ENCODE results near the gene KRT7.

The KRT7 gene

GRCh38 chr12:52203079-52203921, 29.7 kb upstream of the KRT7 start:
- Histone ChIP-seq H3K79me2 (ENCODE audit: low read length) (no peaks in the 10 kb centered on the region), H3K27ac (ENCODE audit: low read length) (no peak overlapping the region), H4K20me1 (ENCODE audit: insufficient read depth, low read length) (no peaks in the 10 kb centered on the region), H3K36me3 (replicated peaks; ENCODE audit: low read depth, low read length) (no peaks in the 10 kb centered on the region), H3K27me3 (ENCODE audit: low read depth, low read length) (peaks cover 33% of the 10 kb centered on the region), H3K4me2 (ENCODE audit: low read length) (no peak overlapping the region), H3K9ac (ENCODE audit: low read length) (no peak overlapping the region), H2AFZ (ENCODE audit: low read depth, low read length) (no peak overlapping the region), H3K9me3 (ENCODE audit: insufficient read depth, low read length) (no peaks in the 10 kb centered on the region), H3K4me1 (ENCODE audit: low read length) (no peaks in the 10 kb centered on the region), H3K4me3 (ENCODE audit: low read length) (no peak overlapping the region)
- no peak for TF ChIP-seq CTCF (IDR thresholded peaks at IDR 0.05; ENCODE audit: low read depth, low read length)

GRCh38 chr12:52204095-52204930, 28.7 kb upstream of the KRT7 start:
- no peak for TF ChIP-seq CTCF (IDR thresholded peaks at IDR 0.05; ENCODE audit: low read depth, low read length)
- TF ChIP-seq EZH2phosphoT487 (IDR thresholded peaks at IDR 0.05; ENCODE audit: low read depth), result no peak
- Histone ChIP-seq H3K79me2 (ENCODE audit: low read length) (no peaks in the 10 kb centered on the region), H3K27ac (ENCODE audit: low read length) (no peak overlapping the region), H3K9ac (ENCODE audit: low read length) (no peak overlapping the region), H3K4me2 (ENCODE audit: low read length) (no peak overlapping the region), H4K20me1 (ENCODE audit: insufficient read depth, low read length) (no peaks in the 10 kb centered on the region), H3K36me3 (replicated peaks; ENCODE audit: low read depth, low read length) (no peaks in the 10 kb centered on the region), H3K27me3 (ENCODE audit: low read depth, low read length) (peaks cover 43% of the 10 kb centered on the region), H3K9me3 (ENCODE audit: insufficient read depth, low read length) (no peaks in the 10 kb centered on the region), H3K4me3 (ENCODE audit: low read length) (no peak overlapping the region), H2AFZ (ENCODE audit: low read depth, low read length) (no peak overlapping the region), H3K4me1 (ENCODE audit: low read length) (no peaks in the 10 kb centered on the region)

- Histone ChIP-seq H3K27ac (ENCODE audit: low read length) (no peak overlapping the region), H3K27me3 (ENCODE audit: low read depth, low read length) (peaks cover 49% of the 10 kb centered on the region), H2AFZ (ENCODE audit: low read depth, low read length) (no peak overlapping the region), H3K4me1 (ENCODE audit: low read length) (no peaks in the 10 kb centered on the region), H3K9me3 (ENCODE audit: insufficient read depth, low read length) (no peaks in the 10 kb centered on the region), H3K36me3 (replicated peaks; ENCODE audit: low read depth, low read length) (no peaks in the 10 kb centered on the region), H3K4me3 (ENCODE audit: low read length) (no peak overlapping the region), H3K4me2 (ENCODE audit: low read length) (no peak overlapping the region), H3K79me2 (ENCODE audit: low read length) (no peaks in the 10 kb centered on the region), H3K9ac (ENCODE audit: low read length) (no peak overlapping the region), H4K20me1 (ENCODE audit: insufficient read depth, low read length) (no peaks in the 10 kb centered on the region)
- TF ChIP-seq EZH2phosphoT487 (IDR thresholded peaks at IDR 0.05; ENCODE audit: low read depth), result no peak
- no peak for TF ChIP-seq CTCF (IDR thresholded peaks at IDR 0.05; ENCODE audit: low read depth, low read length)
Measured at GRCh38 chr12:52204931-52205505, 28.0 kb upstream of the KRT7 start.

Measured in OCI-LY3 (cell line).